HG03025 (cell line): ENCODE results near the gene APAF1.
A peak's percentile ranks its signal among the peaks of the same experiment; 100 is the strongest.
"Not testable (repeated sequence)": the region's sequence is repeated elsewhere in the genome, so short reads cannot be mapped to it uniquely, and the experiment has no call there.

ENCODE experiments used
- ATAC-seq: cut with Tn5 transposase; IDR thresholded peaks from one replicate; pipeline ENCODE4 v1.9.1; 2021; ENCODE audit warnings: mild to moderate bottlenecking, moderate library complexity; ENCODE audit not compliant: unreplicated experiment, low FRiP score

Gene APAF1

DNA sequence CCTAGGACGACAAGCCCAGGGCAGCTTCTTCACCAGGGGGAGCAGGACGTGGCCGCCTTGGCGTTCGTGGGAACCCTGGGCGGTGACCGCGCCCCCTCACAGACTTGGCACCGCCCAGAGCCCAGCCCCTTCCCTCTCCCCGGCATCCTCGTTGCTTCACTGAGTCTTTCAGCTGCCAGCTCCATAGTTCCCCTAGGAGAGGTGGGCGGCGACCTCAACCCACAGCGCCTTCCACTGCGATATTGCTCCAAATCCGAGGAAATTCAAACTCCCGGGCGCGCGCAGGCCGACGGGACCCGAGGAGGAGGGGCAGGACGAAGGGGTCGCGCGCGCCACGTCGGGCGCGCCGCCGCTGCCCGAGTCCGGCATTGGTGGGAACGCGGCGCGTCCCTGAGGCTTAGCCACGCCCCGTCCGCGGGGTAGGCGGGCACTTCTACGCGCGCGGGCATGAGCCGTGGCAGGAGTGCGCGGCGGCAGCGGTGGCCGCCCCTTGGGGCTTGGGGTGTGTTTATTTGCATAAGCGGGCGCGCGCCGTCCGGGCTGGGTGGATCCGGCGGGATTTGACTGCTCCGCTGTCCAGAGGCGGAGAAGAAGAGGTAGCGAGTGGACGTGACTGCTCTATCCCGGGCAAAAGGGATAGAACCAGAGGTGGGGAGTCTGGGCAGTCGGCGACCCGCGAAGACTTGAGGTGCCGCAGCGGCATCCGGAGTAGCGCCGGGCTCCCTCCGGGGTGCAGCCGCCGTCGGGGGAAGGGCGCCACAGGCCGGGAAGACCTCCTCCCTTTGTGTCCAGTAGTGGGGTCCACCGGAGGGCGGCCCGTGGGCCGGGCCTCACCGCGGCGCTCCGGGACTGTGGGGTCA is at the start of gene APAF1, which contains the start of gene IKBIP:
APAF1 (plus strand) TSS at position 579 of the 860 bp plus-strand sequence. CDS start 3,070 bp downstream, outside the sequence.
IKBIP (minus strand) TSS at position 77 of the 860 bp plus-strand sequence. CDS start 87 bp downstream, outside the sequence.
- ATAC-seq: peak; percentile 88

DNA sequence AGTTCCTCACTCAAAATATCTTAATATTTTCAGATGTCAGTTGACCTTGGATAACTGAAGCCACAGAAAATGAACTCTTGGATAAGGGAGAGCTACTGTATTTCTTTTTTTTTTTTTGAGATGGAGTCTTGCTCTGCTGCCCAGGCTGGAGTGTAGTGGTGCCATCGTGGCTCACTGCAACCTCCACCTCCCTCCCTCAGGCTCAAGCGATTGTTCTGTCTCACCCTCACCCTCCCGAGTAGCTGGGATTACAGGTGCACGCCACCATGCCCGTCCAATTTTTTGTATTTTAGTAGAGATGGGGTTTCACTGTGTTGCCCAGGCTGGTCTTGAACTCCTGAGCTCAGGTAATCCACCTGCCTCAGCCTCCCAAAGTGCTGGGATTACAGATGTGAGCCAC is 47.8 kb upstream of the APAF1 start:
- not testable (repeated sequence) for ATAC-seq

- ATAC-seq: no peak
Observed at GRCh38 chr12:98601924-98602323, 43.2 kb upstream of the APAF1 start.

GRCh38 chr12:98606359-98606988 is 38.6 kb upstream of the APAF1 start:
- no peak for ATAC-seq

DNA sequence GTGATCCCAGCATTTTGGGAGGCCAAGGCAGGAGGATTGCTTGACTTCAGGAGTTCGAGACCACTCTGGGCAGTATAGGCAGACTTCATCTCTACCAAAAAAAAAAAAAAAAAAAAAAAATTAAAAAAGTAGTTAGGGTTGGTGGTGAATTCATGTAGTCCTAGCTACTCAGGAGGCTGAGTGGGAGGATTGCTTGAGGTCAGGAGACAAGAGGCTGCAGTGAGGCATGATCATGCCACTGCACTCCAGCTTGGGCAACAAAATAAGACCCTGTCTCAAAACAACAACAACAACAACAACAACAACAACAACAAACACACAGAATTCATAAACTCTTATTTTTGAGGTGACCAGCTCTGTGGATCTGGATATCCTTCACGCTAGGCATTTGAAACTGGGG is 34.5 kb upstream of the APAF1 start:
- no peak for ATAC-seq

DNA sequence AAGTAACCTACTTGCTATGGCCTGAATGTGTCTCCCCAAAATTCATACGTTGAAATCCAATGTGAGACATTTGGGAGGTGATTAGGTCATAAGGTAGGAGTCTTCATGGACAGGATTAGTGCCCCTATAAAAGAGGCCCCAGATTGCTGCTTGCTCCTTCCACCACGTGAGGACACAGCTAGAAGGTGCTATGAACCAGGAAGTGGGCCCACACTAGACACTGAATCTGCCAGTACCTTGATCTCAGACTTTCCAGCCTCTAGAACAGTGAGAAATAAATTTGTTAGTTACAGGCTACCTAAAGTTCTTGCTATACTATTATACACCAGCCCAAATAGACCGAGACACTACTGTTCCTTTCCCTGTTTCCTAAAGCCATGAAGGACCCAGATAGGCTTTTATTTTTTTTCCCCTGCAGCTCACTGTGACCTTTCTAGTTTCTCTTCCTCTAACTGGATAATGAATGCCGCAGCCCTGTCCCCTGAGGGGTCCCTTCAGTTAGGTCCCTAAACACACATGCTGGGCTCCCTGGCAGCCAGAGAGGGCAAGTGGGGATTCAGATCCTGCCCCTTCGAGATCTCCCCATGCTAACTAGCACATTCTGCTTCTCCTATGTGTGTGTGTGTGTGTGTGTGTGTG is 32.3 kb upstream of the APAF1 start:
- ATAC-seq: peak; percentile 90

GRCh38 chr12:98618952-98619351 is 26.1 kb upstream of the APAF1 start:
- ATAC-seq: no peak

DNA sequence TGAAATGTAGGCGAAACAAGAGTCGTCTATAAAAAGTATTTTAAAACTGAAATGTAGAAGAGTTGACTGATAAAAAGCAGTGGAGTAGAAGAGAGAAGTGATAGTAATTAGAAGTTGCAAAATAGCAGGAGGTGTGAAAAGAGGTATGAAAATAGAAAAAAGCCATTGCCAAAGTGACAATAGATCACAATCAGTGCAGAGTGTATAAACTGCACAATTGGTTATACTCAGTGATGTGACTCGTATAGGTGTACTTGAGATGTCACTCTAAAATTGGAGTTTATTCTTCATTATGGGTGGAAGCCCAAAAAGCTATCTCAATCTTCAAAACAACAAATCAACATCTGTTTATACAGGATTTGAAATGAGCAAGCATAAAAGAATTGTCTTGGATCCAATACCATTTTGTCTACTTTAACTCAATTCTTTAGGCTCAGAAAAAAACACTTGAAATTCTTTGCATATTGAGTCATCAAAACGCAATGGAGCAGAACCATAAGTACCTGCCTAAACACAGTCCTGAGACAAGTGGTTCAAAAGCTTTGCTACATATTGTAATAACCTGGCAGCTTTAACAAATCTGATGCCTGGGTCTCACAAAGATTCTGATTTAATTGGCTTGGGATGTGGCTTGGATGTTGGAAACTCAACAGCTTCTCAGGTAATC is 9.3 kb upstream of the APAF1 start:
- ATAC-seq: peak; percentile 68

DNA sequence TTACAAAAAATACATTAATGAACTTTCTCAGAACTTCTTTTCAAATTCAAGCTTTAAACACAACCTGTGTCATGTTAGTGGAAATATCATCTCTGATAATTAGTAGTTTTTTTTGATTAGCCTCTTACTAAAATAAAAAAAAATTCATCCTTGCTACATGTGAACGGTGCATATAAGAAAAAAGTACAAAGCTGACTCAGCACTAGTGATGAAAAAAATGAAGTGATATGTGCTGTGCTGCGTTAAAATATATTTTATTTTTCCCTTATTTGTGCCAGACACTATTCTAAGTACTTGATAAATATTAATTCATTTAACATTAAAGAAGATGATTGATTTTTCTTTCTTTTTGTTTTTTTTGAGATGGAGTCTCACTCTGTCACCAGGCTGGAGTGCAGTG is 8.0 kb upstream of the APAF1 start:
- ATAC-seq: no peak

- ATAC-seq: no peak
Observed at GRCh38 chr12:98638009-98638408, 7.1 kb upstream of the APAF1 start.

DNA sequence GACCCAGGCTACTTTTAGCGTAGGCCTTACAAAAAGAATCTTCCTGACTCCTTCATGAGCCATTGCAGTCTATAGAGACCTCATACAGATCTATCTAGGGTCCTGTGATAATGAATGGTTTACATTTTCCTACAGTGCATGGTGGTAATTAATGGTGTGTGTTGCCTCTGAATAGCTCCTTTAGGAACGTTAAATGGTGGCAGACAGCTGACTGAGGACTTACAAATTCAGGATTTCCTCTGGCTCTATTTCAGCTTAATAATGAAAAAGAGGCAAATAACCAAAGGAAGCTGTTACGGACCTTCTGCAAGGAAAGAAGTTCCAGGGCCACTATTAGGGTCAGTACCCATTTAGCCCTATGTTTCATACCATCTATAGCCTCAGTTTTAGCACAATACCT is 5.6 kb upstream of the APAF1 start:
- no peak for ATAC-seq

DNA sequence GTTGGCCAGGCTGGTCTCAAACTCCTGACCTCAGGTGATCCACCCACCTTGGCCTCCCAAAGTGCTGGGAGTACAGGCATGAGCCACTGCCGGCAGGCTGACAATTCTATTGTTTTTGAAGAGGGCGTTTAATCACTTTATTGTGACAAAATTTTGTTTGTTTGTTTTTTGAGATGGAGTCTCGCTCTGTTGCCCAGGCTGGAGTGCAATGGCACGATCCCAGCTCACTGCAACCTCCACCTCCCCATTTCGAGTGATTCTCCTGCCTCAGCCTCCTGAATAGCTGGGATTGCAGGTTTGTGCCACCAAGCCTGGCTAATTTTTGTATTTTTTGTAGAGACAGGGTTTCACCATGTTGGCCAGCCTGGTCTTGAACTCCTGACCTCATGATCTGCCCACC is 2.3 kb upstream of the APAF1 start:
- not testable (repeated sequence) for ATAC-seq

DNA sequence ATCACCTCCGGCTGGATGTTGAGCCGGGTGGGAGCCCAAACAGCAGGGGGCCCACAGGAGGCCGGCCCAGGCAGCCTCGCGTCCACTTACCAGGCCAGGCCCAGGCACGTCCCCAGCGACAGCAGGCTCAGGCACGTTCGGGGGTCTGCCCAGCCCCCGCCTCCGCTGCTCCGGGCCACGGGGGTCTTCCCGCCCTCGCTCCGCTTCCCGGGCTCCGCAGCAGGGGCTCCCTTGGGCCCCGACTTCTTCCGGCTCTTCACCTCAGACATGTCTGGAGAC is 718 bp upstream of the APAF1 start:
- peak; percentile 22 for ATAC-seq

- ATAC-seq: peak; percentile 1
Observed at GRCh38 chr12:98645572-98646067, 530 bp downstream of the APAF1 start.

- ATAC-seq: no peak
Observed at GRCh38 chr12:98646294-98647090, 1.4 kb downstream of the APAF1 start.

- ATAC-seq: no peak
Observed at GRCh38 chr12:98651328-98651727, 6.2 kb downstream of the APAF1 start.

GRCh38 chr12:98653866-98654493 is 8.9 kb downstream of the APAF1 start:
- no peak for ATAC-seq

DNA sequence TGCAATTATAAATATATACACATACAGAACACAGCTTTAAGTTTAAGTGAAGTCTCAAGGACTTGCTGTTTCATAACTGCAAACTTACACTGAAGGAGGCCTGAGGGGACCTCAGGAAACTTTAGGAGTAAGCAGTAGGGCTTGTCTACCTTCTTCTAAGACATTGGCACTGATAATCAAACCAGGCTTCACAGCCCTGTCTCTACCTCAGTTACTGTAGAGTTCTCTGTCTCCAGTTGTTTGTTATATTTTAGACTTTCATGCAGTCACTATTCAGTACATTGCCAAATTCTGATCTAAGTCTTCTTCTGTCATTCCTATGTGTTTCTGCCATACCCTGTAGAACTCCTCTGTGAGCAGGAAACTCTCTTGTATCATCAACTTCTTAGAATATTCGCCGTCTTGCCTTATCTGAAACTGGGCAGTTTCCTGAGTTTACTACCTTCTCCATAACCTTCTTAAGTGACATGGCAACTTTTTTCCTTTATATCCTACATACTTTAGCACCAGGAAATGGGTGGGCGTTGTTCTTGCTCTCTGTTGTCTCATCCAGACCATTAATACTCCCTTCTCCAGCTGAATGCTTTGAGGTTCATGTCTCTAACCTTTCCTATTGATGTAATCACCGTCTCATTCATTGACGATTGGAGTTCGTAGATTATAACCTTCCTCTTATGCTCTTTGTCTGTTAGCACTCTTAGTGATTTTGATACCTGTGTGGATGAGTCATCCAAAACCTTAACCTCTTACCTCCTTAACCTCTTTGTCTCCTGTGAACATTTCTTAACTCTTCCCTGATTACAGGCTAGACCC is 11.4 kb downstream of the APAF1 start:
- ATAC-seq: no peak

DNA sequence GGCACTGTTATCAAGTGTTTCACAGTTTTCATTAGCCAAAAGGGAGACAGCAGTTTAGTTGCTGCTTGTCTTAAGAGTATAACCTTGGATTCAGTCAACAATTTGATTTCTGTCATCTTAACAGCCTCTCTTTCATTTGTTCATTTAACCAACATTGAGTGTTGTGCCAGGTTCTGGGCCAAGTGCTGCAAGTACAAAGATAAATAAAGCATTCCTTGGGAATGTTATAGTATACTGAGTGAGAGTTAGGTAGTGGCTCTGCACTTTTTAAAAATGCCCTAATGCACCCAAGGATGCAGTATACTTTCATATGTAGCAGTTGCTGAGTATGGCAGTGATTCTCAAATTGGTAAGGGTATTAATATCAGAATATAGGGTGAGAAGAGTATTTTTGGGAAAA is 15.4 kb downstream of the APAF1 start:
- ATAC-seq: no peak
